Keratinocyte (primary cell): ENCODE results near the gene ABR. TPM values are rescaled to one million over a fixed set of nuclear protein-coding genes. Genes with fewer than 3 reads are reported as not detected.
"Not testable (repeated sequence)": the region's sequence is repeated elsewhere in the genome, so short reads cannot be mapped to it uniquely, and the experiment has no call there.

ENCODE experiments used
- DNase-seq: peaks from one replicate; pipeline ENCODE4 v3.0.0-alpha.2; 2011; ENCODE audit warnings: low read depth, missing footprints, low spot score
- FAIRE-seq: peaks from 2 replicates; lab custom pipeline; 2011; peaks lifted over from hg19 to GRCh38; lab: Jason Lieb, UNC
- H2AFZ ChIP-seq: 2 replicates; pipeline ENCODE4 v1.6.0; 2012; ENCODE audit warnings: low read length, control low read depth, inconsistent platforms; ENCODE audit not compliant: control insufficient read depth
- H3K27ac ChIP-seq: 2 replicates; pipeline ENCODE4 v1.5.1; 2011; ENCODE audit warnings: low read length; ENCODE audit not compliant: control insufficient read depth, insufficient read depth
- H3K27me3 ChIP-seq: 3 replicates; pipeline ENCODE4 v1.6.0; 2011; ENCODE audit warnings: low read length; ENCODE audit not compliant: control insufficient read depth, insufficient read depth; ENCODE audit errors: extremely low read depth
- H3K36me3 ChIP-seq, 2 experiments: 2 replicates in 1 of 2; 3 replicates in 1 of 2; pipeline ENCODE4 v1.5.1; 2011; ENCODE audit warnings: low read length in 2 of 2, mild to moderate bottlenecking in 1 of 2; ENCODE audit not compliant: control insufficient read depth in 2 of 2, insufficient read depth in 2 of 2; ENCODE audit errors: extremely low read depth in 1 of 2
- H3K4me1 ChIP-seq: 3 replicates; pipeline ENCODE4 v1.5.1; 2011; ENCODE audit warnings: low read length; ENCODE audit not compliant: control insufficient read depth, insufficient read depth; ENCODE audit errors: extremely low read depth
- H3K4me2 ChIP-seq: 3 replicates; pipeline ENCODE4 v1.6.0; 2011; ENCODE audit warnings: low read depth, low read length; ENCODE audit not compliant: control insufficient read depth, insufficient read depth; ENCODE audit errors: extremely low read depth
- H3K4me3 ChIP-seq, 3 experiments: fragments of 200-600 bp in 1 of 3; sonication (generic) in 1 of 3; 2 replicates in 2 of 3; 3 replicates in 1 of 3; pipeline ENCODE4 v1.5.1; 2011 to 2016; ENCODE audit warnings: low read length in 3 of 3, mild to moderate bottlenecking in 3 of 3, control low read depth in 2 of 3, inconsistent platforms in 1 of 3, low read depth in 1 of 3, mixed read lengths in 1 of 3, mixed run types in 1 of 3, moderate library complexity in 1 of 3; ENCODE audit not compliant: control insufficient read depth in 2 of 3, insufficient read depth in 2 of 3; ENCODE audit errors: extremely low read depth in 1 of 3
- H3K79me2 ChIP-seq: 2 replicates; pipeline ENCODE4 v1.6.0; 2012; ENCODE audit warnings: low read length; ENCODE audit not compliant: control insufficient read depth, insufficient read depth
- H3K9ac ChIP-seq: 3 replicates; pipeline ENCODE4 v1.6.0; 2011; ENCODE audit warnings: low read length; ENCODE audit not compliant: control insufficient read depth, insufficient read depth; ENCODE audit errors: extremely low read depth
- H3K9me1 ChIP-seq: 3 replicates; pipeline ENCODE4 v1.6.0; 2011; ENCODE audit warnings: low read length; ENCODE audit not compliant: control insufficient read depth, insufficient read depth; ENCODE audit errors: extremely low read depth
- H3K9me3 ChIP-seq: 2 replicates; pipeline ENCODE4 v1.5.1; 2012; ENCODE audit warnings: low read depth, low read length; ENCODE audit not compliant: control insufficient read depth
- H4K20me1 ChIP-seq: 3 replicates; pipeline ENCODE4 v1.6.0; 2011; ENCODE audit warnings: low read length; ENCODE audit not compliant: control insufficient read depth, insufficient read depth; ENCODE audit errors: extremely low read depth
- CTCF ChIP-seq, 3 experiments: IDR thresholded peaks in 1 of 3; conservative IDR thresholded peaks in 1 of 3; optimal IDR thresholded peaks in 1 of 3; 2 replicates in 2 of 3; 3 replicates in 1 of 3; pipeline versions ENCODE3 to v1.5.1; 2011; ENCODE audit warnings: low read length in 3 of 3, mild to moderate bottlenecking in 3 of 3, moderate library complexity in 2 of 3, control low read depth in 1 of 3, inconsistent platforms in 1 of 3; ENCODE audit not compliant: insufficient read depth in 2 of 3; ENCODE audit errors: extremely low read depth in 1 of 3
- EZH2 ChIP-seq: IDR thresholded peaks from one replicate; pipeline ENCODE4 v1.6.1; 2012; ENCODE audit warnings: inconsistent platforms, mild to moderate bottlenecking, low read length, moderate library complexity
- dilution Hi-C: fragments of 300-500 bp; cut with MboI; formaldehyde crosslinking; loops from one replicate; pipeline ENCODE4 v1.7.0; 2020; ENCODE audit warnings: low sequenced_read_pairs; ENCODE audit not compliant: extremely low pct_ligation_motif_present
- polyA plus RNA-seq, 5 experiments: library from polyadenylated mRNA; depleted of rRNA in 3 of 5; stranded (reverse) in 3 of 5; stranded (forward) in 1 of 5; unstranded in 1 of 5; fragments of >200 nt; gene quantifications; 1 replicate in 1 of 5; 2 replicates in 3 of 5; 3 replicates in 1 of 5; pipeline versions ENCODE4 v1.2.1 to v1.2.3, GENCODE V29; 2011 to 2012; ENCODE audit warnings: missing spikeins in 2 of 5, low read depth in 1 of 5, low replicate concordance in 1 of 5

ABR gene
- polyA plus RNA-seq, 1 donor (not counting 4 experiments of a cell fraction or from before 2014, with no cell fraction given): 17.3 TPM

- no peak for FAIRE-seq
- Histone ChIP-seq H3K36me3 (peaks cover 4 to 7% of the 10 kb centered on the region in 2 experiments), H3K4me1 (peaks cover 10% of the 10 kb centered on the region), H3K4me2 (no peak overlapping the region), H3K9ac (no peak overlapping the region), H3K27ac (no peak overlapping the region), H2AFZ (no peak overlapping the region), H4K20me1 (no peaks in the 10 kb centered on the region), H3K9me1 (no peaks in the 10 kb centered on the region), H3K9me3 (no peaks in the 10 kb centered on the region), H3K79me2 (no peaks in the 10 kb centered on the region), H3K4me3 (no peak overlapping the region), H3K27me3 (no peaks in the 10 kb centered on the region)
- dilution Hi-C loops: no loop called here
- DNase-seq: no peak
- TF ChIP-seq EZH2: no peak
- TF ChIP-seq CTCF (optimal IDR thresholded peaks at IDR 0.05 in 1 of 3, IDR thresholded peaks at IDR 0.05 in 1 of 3, conservative IDR thresholded peaks at IDR 0.05 in 1 of 3; ENCODE audit: extremely low read depth in 1 of 3, insufficient read depth in 2 of 3, low read length in 3 of 3): no peak
Observed at GRCh38 chr17:1099242-1099641, 80.5 kb downstream of the ABR start.

GRCh38 chr17:1097972-1098744, 81.6 kb downstream of the ABR start:
- H3K4me3 ChIP-seq, H3K4me2 ChIP-seq, H3K79me2 ChIP-seq, H3K27me3 ChIP-seq, H3K36me3 ChIP-seq, H3K9me1 ChIP-seq, H3K9me3 ChIP-seq, DNase-seq, H3K4me1 ChIP-seq, H3K9ac ChIP-seq, H3K27ac ChIP-seq, H4K20me1 ChIP-seq, dilution Hi-C loops, H2AFZ ChIP-seq, FAIRE-seq: not testable (repeated sequence)
